ENCODE results near the gene TNFAIP3. TPM values are rescaled to one million over a fixed set of nuclear protein-coding genes. Genes with fewer than 3 reads are reported as not detected.

TNFAIP3 gene
- total RNA-seq, 1 donor from 2014 or later = 16.8 TPM

GRCh38 chr6:137919837-137920730 is 53.0 kb downstream of the TNFAIP3 start:
- H3K27me3 ChIP-seq (ENCODE audit: insufficient read depth, low read length) = no peaks in the 10 kb centered on the region
- H3K79me2 ChIP-seq (ENCODE audit: insufficient read depth, low read length) = no peaks in the 10 kb centered on the region
- H2AFZ ChIP-seq (ENCODE audit: low read depth, low read length) = no peak overlapping the region
- H3K27ac ChIP-seq (ENCODE audit: low read depth, low read length) = no peak overlapping the region
- TF ChIP-seq EZH2 (IDR thresholded peaks at IDR 0.05; ENCODE audit: insufficient read depth, low read length) = no peak
- TF ChIP-seq, protein P1, sequence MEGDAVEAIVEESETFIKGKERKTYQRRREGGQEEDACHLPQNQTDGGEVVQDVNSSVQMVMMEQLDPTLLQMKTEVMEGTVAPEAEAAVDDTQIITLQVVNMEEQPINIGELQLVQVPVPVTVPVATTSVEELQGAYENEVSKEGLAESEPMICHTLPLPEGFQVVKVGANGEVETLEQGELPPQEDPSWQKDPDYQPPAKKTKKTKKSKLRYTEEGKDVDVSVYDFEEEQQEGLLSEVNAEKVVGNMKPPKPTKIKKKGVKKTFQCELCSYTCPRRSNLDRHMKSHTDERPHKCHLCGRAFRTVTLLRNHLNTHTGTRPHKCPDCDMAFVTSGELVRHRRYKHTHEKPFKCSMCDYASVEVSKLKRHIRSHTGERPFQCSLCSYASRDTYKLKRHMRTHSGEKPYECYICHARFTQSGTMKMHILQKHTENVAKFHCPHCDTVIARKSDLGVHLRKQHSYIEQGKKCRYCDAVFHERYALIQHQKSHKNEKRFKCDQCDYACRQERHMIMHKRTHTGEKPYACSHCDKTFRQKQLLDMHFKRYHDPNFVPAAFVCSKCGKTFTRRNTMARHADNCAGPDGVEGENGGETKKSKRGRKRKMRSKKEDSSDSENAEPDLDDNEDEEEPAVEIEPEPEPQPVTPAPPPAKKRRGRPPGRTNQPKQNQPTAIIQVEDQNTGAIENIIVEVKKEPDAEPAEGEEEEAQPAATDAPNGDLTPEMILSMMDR (IDR thresholded peaks at IDR 0.05; ENCODE audit: insufficient read depth, low read depth, low read length) = no peak
- H3K36me3 Mint-ChIP-seq (ENCODE audit: low read depth, unreplicated experiment) = no peaks in the 10 kb centered on the region
- H3K4me1 ChIP-seq (ENCODE audit: insufficient read depth, low read length) = peaks cover 4% of the 10 kb centered on the region
- H3K27ac Mint-ChIP-seq (ENCODE audit: unreplicated experiment) = peak overlapping the region; percentile 56
- H4K20me1 ChIP-seq (ENCODE audit: insufficient read depth, low read length) = no peaks in the 10 kb centered on the region
- FAIRE-seq = no peak
- H3K4me2 ChIP-seq (ENCODE audit: low read length) = no peak overlapping the region
- H3K4me3 Mint-ChIP-seq (ENCODE audit: unreplicated experiment) = no peak overlapping the region
- no peak overlapping the region for H3K9ac ChIP-seq (ENCODE audit: low read length)
- H3K4me3 ChIP-seq (ENCODE audit: insufficient read depth, low read depth, low read length) = no peak overlapping the region
- no peaks in the 10 kb centered on the region for H3K9me3 ChIP-seq (ENCODE audit: insufficient read depth, low read depth, low read length)
- peaks cover 10% of the 10 kb centered on the region for H3K4me1 Mint-ChIP-seq (ENCODE audit: low read depth, unreplicated experiment)
- H3K9me3 Mint-ChIP-seq (ENCODE audit: unreplicated experiment) = no peaks in the 10 kb centered on the region
- H3K27me3 Mint-ChIP-seq (ENCODE audit: low read depth, unreplicated experiment) = no peaks in the 10 kb centered on the region
- DNase-seq (ENCODE audit: low read depth) = no peak
- no peaks in the 10 kb centered on the region for H3K36me3 ChIP-seq (ENCODE audit: insufficient read depth, low read length)

GRCh38 chr6:137921823-137922222 is 54.8 kb downstream of the TNFAIP3 start:
- Histone ChIP-seq H3K9ac (ENCODE audit: low read length) (no peak overlapping the region), H3K79me2 (ENCODE audit: insufficient read depth, low read length) (no peaks in the 10 kb centered on the region), H4K20me1 (ENCODE audit: insufficient read depth, low read length) (no peaks in the 10 kb centered on the region), H3K27ac (ENCODE audit: low read depth, low read length) (no peak overlapping the region), H3K36me3 (ENCODE audit: insufficient read depth, low read length) (no peaks in the 10 kb centered on the region), H3K4me1 (ENCODE audit: insufficient read depth, low read length) (peaks cover 17% of the 10 kb centered on the region), H3K9me3 (ENCODE audit: insufficient read depth, low read depth, low read length) (no peaks in the 10 kb centered on the region), H3K4me2 (ENCODE audit: low read length) (no peak overlapping the region), H3K27me3 (ENCODE audit: insufficient read depth, low read length) (no peaks in the 10 kb centered on the region), H2AFZ (ENCODE audit: low read depth, low read length) (no peak overlapping the region), H3K4me3 (ENCODE audit: insufficient read depth, low read depth, low read length) (no peak overlapping the region)
- no peak overlapping the region for H3K27ac Mint-ChIP-seq (ENCODE audit: unreplicated experiment)
- FAIRE-seq = no peak
- no peaks in the 10 kb centered on the region for H3K27me3 Mint-ChIP-seq (ENCODE audit: low read depth, unreplicated experiment)
- no peak for DNase-seq (ENCODE audit: low read depth)
- no peaks in the 10 kb centered on the region for H3K36me3 Mint-ChIP-seq (ENCODE audit: low read depth, unreplicated experiment)
- H3K9me3 Mint-ChIP-seq (ENCODE audit: unreplicated experiment) = no peaks in the 10 kb centered on the region
- peaks cover 27% of the 10 kb centered on the region for H3K4me1 Mint-ChIP-seq (ENCODE audit: low read depth, unreplicated experiment)
- H3K4me3 Mint-ChIP-seq (ENCODE audit: unreplicated experiment) = no peak overlapping the region
- TF ChIP-seq, protein P1 (IDR thresholded peaks at IDR 0.05; ENCODE audit: insufficient read depth, low read depth, low read length) = no peak
- TF ChIP-seq EZH2 (IDR thresholded peaks at IDR 0.05; ENCODE audit: insufficient read depth, low read length) = no peak

Data from astrocyte (in vitro differentiated cells and primary cell).